H9 (cell line): Measurements from ENCODE around the gene NEDD4. TPM values are rescaled to one million over a fixed set of nuclear protein-coding genes. Genes with fewer than 3 reads are reported as not detected.

Experiments
- DNase-seq: peaks from one replicate; pipeline ENCODE4 v3.0.0-alpha.2; 2017
- H2AFZ ChIP-seq: one replicate; pipeline ENCODE4 v1.6.1; 2013; ENCODE audit warnings: mild to moderate bottlenecking, low read length, control low read depth, moderate library complexity
- H2AK5ac ChIP-seq: 2 replicates; pipeline ENCODE4 v1.6.1; 2013; ENCODE audit warnings: low read length, control low read depth, mixed read lengths; ENCODE audit not compliant: insufficient read length
- H2BK120ac ChIP-seq: one replicate; pipeline ENCODE4 v1.6.1; 2013; ENCODE audit warnings: low read depth, mild to moderate bottlenecking, low read length, control low read depth, inconsistent platforms; ENCODE audit not compliant: poor library complexity, severe bottlenecking
- H2BK12ac ChIP-seq: 2 replicates; pipeline ENCODE4 v1.6.1; 2013; ENCODE audit warnings: low read length, control low read depth, mixed read lengths, low read depth; ENCODE audit not compliant: insufficient read length
- H2BK15ac ChIP-seq: 2 replicates; pipeline ENCODE4 v1.6.1; 2013; ENCODE audit warnings: low read depth, low read length, control low read depth
- H2BK20ac ChIP-seq: one replicate; pipeline ENCODE4 v1.6.1; 2013; ENCODE audit warnings: low read depth, mild to moderate bottlenecking, low read length, control low read depth, inconsistent platforms; ENCODE audit not compliant: poor library complexity, severe bottlenecking
- H2BK5ac ChIP-seq: 2 replicates; pipeline ENCODE4 v1.6.1; 2013; ENCODE audit warnings: low read length, control low read depth, mixed read lengths; ENCODE audit not compliant: insufficient read length
- H3K14ac ChIP-seq: 2 replicates; pipeline ENCODE4 v1.6.1; 2013; ENCODE audit warnings: low read length, control low read depth; ENCODE audit not compliant: insufficient read depth
- H3K18ac ChIP-seq: 2 replicates; pipeline ENCODE4 v1.6.1; 2013; ENCODE audit warnings: low read depth, mild to moderate bottlenecking, mixed read lengths, low read length, control low read depth; ENCODE audit not compliant: insufficient read length
- H3K23ac ChIP-seq: 2 replicates; pipeline ENCODE4 v1.6.1; 2013; ENCODE audit warnings: low read length, control low read depth, mixed read lengths, low read depth; ENCODE audit not compliant: insufficient read length
- H3K23me2 ChIP-seq: 2 replicates; pipeline ENCODE4 v1.6.1; 2013; ENCODE audit warnings: low read depth, mild to moderate bottlenecking, mixed read lengths, low read length, control low read depth; ENCODE audit not compliant: insufficient read length, poor library complexity, severe bottlenecking
- H3K27ac ChIP-seq: 2 replicates; pipeline ENCODE4 v1.5.1; 2013; ENCODE audit warnings: low read length, control low read depth, mixed read lengths, low read depth; ENCODE audit not compliant: insufficient read length
- H3K27me3 ChIP-seq: 2 replicates; pipeline ENCODE4 v1.6.1; 2013; ENCODE audit warnings: low read length, control low read depth, inconsistent platforms; ENCODE audit not compliant: insufficient read depth
- H3K4ac ChIP-seq: 2 replicates; pipeline ENCODE4 v1.6.1; 2013; ENCODE audit warnings: low read depth, mild to moderate bottlenecking, control low read depth, inconsistent platforms, low read length, moderate library complexity
- H3K4me1 ChIP-seq: 2 replicates; pipeline ENCODE4 v1.6.1; 2013; ENCODE audit warnings: low read length, control low read depth, inconsistent platforms; ENCODE audit not compliant: insufficient read depth
- H3K4me2 ChIP-seq: 2 replicates; pipeline ENCODE4 v1.6.1; 2013; ENCODE audit warnings: low read length, control low read depth, mixed read lengths; ENCODE audit not compliant: insufficient read length, insufficient read depth
- H3K56ac ChIP-seq: 2 replicates; pipeline ENCODE4 v1.6.1; 2013; ENCODE audit warnings: low read depth, mild to moderate bottlenecking, mixed read lengths, low read length, control low read depth; ENCODE audit not compliant: insufficient read length
- H3K79me1 ChIP-seq: 2 replicates; pipeline ENCODE4 v1.6.1; 2013; ENCODE audit warnings: low read depth, mild to moderate bottlenecking, moderate library complexity, low read length, control low read depth, inconsistent platforms; ENCODE audit not compliant: insufficient read depth, poor library complexity, severe bottlenecking
- H3K79me2 ChIP-seq: 2 replicates; pipeline ENCODE4 v1.6.1; 2013; ENCODE audit warnings: low read length, control low read depth, inconsistent platforms; ENCODE audit not compliant: insufficient read depth
- H3K9ac ChIP-seq: 2 replicates; pipeline ENCODE4 v1.6.1; 2013; ENCODE audit warnings: low read length, control low read depth, mixed read lengths; ENCODE audit not compliant: insufficient read length; ENCODE audit errors: extremely low read depth
- H3K9me3 ChIP-seq: one replicate; pipeline ENCODE4 v1.6.1; 2013; ENCODE audit warnings: low read depth, low read length, inconsistent platforms; ENCODE audit not compliant: control insufficient read depth
- H3T11ph ChIP-seq: one replicate; pipeline ENCODE4 v1.6.1; 2013; ENCODE audit warnings: mild to moderate bottlenecking, low read length, control low read depth, inconsistent platforms
- H4K20me1 ChIP-seq: one replicate; pipeline ENCODE4 v1.6.1; 2013; ENCODE audit not compliant: control insufficient read depth, insufficient read length, insufficient read depth
- H4K5ac ChIP-seq: 2 replicates; pipeline ENCODE4 v1.6.1; 2013; ENCODE audit warnings: low read depth, mild to moderate bottlenecking, mixed read lengths, low read length, control low read depth; ENCODE audit not compliant: insufficient read length
- H4K8ac ChIP-seq: replicated peaks from 2 replicates; pipeline ENCODE4 v1.6.1; 2013; ENCODE audit warnings: low read length, control low read depth, mixed read lengths, low read depth; ENCODE audit not compliant: insufficient read length
- H4K91ac ChIP-seq: 2 replicates; pipeline ENCODE4 v1.6.1; 2013; ENCODE audit warnings: low read depth, mild to moderate bottlenecking, moderate library complexity, mixed read lengths, low read length, control low read depth; ENCODE audit not compliant: insufficient read length
- H3K27ac Mint-ChIP-seq, 3 experiments: 2 replicates in 2 of 3; 3 replicates in 1 of 3; pipeline ENCODE4 v1.8.0; 2020 to 2021; ENCODE audit warnings: mixed read lengths in 3 of 3, mild to moderate bottlenecking in 1 of 3, moderate library complexity in 1 of 3
- H3K27me3 Mint-ChIP-seq: 2 replicates; pipeline ENCODE4 v1.8.0; 2021; ENCODE audit warnings: low read depth, mild to moderate bottlenecking, moderate library complexity, mixed read lengths
- H3K36me3 Mint-ChIP-seq, 3 experiments: 2 replicates in 2 of 3; 3 replicates in 1 of 3; pipeline ENCODE4 v1.8.0; 2020 to 2021; ENCODE audit warnings: low read depth in 3 of 3, mixed read lengths in 3 of 3; ENCODE audit not compliant: insufficient read depth in 1 of 3
- H3K4me1 Mint-ChIP-seq, 2 experiments: 2 replicates each; pipeline ENCODE4 v1.8.0; 2020; ENCODE audit warnings: mixed read lengths in 2 of 2
- H3K4me3 Mint-ChIP-seq, 2 experiments: 2 replicates in 1 of 2; 3 replicates in 1 of 2; pipeline ENCODE4 v1.8.0; 2020 to 2021; ENCODE audit warnings: mild to moderate bottlenecking in 2 of 2, mixed read lengths in 2 of 2, moderate library complexity in 1 of 2
- H3K9me3 Mint-ChIP-seq, 2 experiments: 2 replicates in 1 of 2; 3 replicates in 1 of 2; pipeline ENCODE4 v1.8.0; 2020; ENCODE audit warnings: mild to moderate bottlenecking in 2 of 2, mixed read lengths in 2 of 2, moderate library complexity in 1 of 2
- WGBS: extraction: QIAGEN DNeasy Blood & Tissue Kit; methylation state at CpG from one replicate; pipeline ENCODE4 v1.1.7; 2013; ENCODE audit warnings: missing lambda C conversion rate, low lambda C conversion rate, mixed read lengths; ENCODE audit not compliant: insufficient read length; ENCODE audit errors: extremely low coverage; 5-methylcytosine and 5-hydroxymethylcytosine counted together
- total RNA-seq: library from RNA; stranded (reverse); gene quantifications from 2 replicates; pipeline ENCODE4 v1.2.1, GENCODE V29; 2021
- TF ChIP-seq, protein P1 (sequence below): fragments of 200-600 bp; sonication (generic); conservative IDR thresholded peaks from 3 replicates; pipeline ENCODE4 v1.8.0; 2021; ENCODE audit warnings: antibody characterized with exemption, mild to moderate bottlenecking

The NEDD4 gene
- total RNA-seq, 1 experiment from 2014 or later, result 9.6 TPM

DNA sequence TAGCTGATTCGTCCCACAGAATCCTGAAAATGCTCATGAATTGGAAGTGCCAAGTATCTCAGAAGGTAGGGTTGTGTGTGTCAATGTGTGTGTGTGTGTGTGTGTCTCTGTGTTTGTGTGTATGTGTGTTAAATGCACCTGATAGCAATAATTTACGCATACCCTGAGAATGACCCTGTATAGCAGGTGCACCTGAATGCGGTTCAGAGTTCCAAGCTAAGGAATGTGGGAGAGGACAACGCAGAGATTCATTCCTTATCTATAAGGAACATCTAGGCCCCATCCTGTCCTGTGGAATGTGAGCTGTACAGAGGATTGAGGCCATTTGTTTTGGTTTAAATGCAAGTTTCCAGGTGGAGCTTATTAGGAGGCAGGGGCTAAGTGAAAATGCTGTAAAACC lies 49.1 kb upstream of the NEDD4 start:
- H3K4me3 Mint-ChIP-seq, result no peak overlapping the region
- Histone ChIP-seq H3K9ac (no peak overlapping the region), H2BK120ac (no peak overlapping the region), H3K9me3 (no peaks in the 10 kb centered on the region), H4K20me1 (no peaks in the 10 kb centered on the region), H3K14ac (no peak overlapping the region), H2BK12ac (no peak overlapping the region), H3K79me1 (no peaks in the 10 kb centered on the region), H4K5ac (no peak overlapping the region), H3K4me1 (peaks cover 4% of the 10 kb centered on the region; the same call in 1 of the 2 replicates), H4K91ac (no peak overlapping the region), H3K27ac (no peak overlapping the region), H3K4ac (no peak overlapping the region), H3K23ac (no peak overlapping the region), H3K56ac (no peak overlapping the region), H2AK5ac (no peak overlapping the region), H3K23me2 (no peaks in the 10 kb centered on the region), H3K27me3 (no peaks in the 10 kb centered on the region), H3K79me2 (no peaks in the 10 kb centered on the region), H2BK5ac (no peak overlapping the region), H3K4me2 (no peak overlapping the region), H2AFZ (no peak overlapping the region), H2BK20ac (no peak overlapping the region), H3K18ac (no peak overlapping the region), H4K8ac (no peak overlapping the region), H2BK15ac (no peak overlapping the region), H3T11ph (no peak overlapping the region)
- no peak for DNase-seq
- H3K36me3 Mint-ChIP-seq, result no peaks in the 10 kb centered on the region
- TF ChIP-seq, protein P1, sequence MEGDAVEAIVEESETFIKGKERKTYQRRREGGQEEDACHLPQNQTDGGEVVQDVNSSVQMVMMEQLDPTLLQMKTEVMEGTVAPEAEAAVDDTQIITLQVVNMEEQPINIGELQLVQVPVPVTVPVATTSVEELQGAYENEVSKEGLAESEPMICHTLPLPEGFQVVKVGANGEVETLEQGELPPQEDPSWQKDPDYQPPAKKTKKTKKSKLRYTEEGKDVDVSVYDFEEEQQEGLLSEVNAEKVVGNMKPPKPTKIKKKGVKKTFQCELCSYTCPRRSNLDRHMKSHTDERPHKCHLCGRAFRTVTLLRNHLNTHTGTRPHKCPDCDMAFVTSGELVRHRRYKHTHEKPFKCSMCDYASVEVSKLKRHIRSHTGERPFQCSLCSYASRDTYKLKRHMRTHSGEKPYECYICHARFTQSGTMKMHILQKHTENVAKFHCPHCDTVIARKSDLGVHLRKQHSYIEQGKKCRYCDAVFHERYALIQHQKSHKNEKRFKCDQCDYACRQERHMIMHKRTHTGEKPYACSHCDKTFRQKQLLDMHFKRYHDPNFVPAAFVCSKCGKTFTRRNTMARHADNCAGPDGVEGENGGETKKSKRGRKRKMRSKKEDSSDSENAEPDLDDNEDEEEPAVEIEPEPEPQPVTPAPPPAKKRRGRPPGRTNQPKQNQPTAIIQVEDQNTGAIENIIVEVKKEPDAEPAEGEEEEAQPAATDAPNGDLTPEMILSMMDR, result no peak
- no CpG with 5 or more reads among the region's 4 CpGs for WGBS
- H3K9me3 Mint-ChIP-seq, result no peaks in the 10 kb centered on the region
- H3K27me3 Mint-ChIP-seq, result no peaks in the 10 kb centered on the region; the same call in 1 of the 2 replicates
- H3K27ac Mint-ChIP-seq, result no peak overlapping the region
- peaks cover 17 to 21% of the 10 kb centered on the region in 2 experiments for H3K4me1 Mint-ChIP-seq
